ENCODE results near the gene NCK2.

GRCh38 chr2:105866216-105867185, 121.8 kb downstream of the NCK2 start:
- no peak for TF ChIP-seq CTCF (conservative IDR thresholded peaks at IDR 0.05; ENCODE audit: low read depth, low read length)
- no peak for TF ChIP-seq EZH2phosphoT487 (IDR thresholded peaks at IDR 0.05; ENCODE audit: borderline replicate concordance, low read length)
